MM.1S (cell line): ENCODE data around the gene SSX2IP.

ENCODE experiments used
- EZH2 ChIP-seq: fragments of 300-600 bp; sonication (generic); optimal IDR thresholded peaks from 2 replicates; pipeline ENCODE3; 2017; ENCODE audit warnings: low read depth, mild to moderate bottlenecking, antibody characterized with exemption, low read length, mixed read lengths
- EZH2phosphoT487 ChIP-seq: fragments of 300-600 bp; sonication (generic); IDR thresholded peaks from 2 replicates; pipeline ENCODE4 v1.6.1; 2018; ENCODE audit warnings: antibody characterized with exemption, low read length
- TF ChIP-seq, protein P1 (sequence below): fragments of 300-600 bp; sonication (generic); IDR thresholded peaks from 2 replicates; pipeline ENCODE4 v1.5.1; 2016; ENCODE audit warnings: antibody characterized with exemption, low read length, mixed read lengths

DNA sequence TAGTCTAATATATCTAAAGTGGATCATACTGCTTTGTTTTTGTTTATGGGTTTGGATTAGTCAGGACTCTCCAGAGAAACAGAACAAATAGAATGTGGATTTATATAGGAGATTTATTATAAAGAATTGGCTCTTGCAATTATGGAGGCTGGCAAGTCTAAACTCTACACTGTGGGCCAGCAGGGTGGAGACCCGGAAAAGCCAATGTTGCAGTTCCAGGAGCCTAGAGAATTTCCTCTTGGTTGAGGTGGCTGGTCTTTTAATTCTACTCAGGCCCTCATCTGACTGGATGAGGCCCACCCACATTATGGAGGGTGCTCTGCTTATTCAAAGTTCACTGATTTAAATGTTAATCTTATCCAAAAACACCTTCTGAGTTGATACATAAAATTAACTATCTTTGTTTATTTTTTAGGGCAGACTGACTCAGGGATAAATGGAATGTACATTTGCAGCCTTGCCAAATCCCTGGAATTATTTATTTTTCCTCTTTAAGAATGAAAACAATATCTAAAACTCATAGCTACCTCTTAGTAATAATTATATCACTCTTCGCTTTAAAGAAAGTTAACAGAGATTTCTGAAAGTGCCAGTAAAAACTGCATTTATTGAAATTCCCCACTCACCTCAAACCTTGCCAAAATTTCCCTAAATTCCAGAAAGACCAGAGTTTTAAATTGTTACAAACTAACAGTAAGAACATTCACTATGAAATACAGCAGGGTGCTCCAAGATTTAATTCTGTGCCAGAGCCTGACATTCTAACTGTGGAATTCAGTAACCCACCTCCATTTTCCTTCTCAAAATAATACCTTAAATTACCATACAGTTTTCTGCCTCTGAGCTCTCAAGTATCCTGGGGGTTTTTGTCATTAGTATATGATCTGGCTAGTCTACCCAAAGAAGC is 36.6 kb upstream of the SSX2IP start:
- no peak for TF ChIP-seq EZH2phosphoT487
- TF ChIP-seq, protein P1, sequence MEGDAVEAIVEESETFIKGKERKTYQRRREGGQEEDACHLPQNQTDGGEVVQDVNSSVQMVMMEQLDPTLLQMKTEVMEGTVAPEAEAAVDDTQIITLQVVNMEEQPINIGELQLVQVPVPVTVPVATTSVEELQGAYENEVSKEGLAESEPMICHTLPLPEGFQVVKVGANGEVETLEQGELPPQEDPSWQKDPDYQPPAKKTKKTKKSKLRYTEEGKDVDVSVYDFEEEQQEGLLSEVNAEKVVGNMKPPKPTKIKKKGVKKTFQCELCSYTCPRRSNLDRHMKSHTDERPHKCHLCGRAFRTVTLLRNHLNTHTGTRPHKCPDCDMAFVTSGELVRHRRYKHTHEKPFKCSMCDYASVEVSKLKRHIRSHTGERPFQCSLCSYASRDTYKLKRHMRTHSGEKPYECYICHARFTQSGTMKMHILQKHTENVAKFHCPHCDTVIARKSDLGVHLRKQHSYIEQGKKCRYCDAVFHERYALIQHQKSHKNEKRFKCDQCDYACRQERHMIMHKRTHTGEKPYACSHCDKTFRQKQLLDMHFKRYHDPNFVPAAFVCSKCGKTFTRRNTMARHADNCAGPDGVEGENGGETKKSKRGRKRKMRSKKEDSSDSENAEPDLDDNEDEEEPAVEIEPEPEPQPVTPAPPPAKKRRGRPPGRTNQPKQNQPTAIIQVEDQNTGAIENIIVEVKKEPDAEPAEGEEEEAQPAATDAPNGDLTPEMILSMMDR: no peak
- no peak for TF ChIP-seq EZH2
